Measurements from ENCODE around the gene CPT1A.

The CPT1A gene

DNA sequence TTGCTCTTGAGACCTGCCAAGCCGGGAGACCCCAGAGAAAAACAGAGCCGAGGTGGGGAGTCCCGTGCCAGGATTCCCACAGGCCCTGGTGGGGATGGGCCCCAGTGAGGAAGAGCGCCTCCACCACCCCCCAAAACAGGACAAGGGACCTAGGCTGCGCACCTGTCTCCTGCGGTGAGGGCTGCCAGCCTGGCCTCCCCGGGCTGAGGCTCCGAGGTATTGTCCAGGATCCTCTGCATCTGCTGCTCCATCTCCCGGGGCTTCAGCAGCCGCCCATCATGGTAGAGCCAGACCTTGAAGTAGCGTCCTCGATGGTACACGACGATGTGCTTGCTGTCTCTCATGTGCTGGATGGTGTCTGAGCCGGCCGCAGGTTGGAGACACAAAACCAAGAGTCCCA lies 57.1 kb downstream of the CPT1A start:
- DNase-seq: no peak

DNA sequence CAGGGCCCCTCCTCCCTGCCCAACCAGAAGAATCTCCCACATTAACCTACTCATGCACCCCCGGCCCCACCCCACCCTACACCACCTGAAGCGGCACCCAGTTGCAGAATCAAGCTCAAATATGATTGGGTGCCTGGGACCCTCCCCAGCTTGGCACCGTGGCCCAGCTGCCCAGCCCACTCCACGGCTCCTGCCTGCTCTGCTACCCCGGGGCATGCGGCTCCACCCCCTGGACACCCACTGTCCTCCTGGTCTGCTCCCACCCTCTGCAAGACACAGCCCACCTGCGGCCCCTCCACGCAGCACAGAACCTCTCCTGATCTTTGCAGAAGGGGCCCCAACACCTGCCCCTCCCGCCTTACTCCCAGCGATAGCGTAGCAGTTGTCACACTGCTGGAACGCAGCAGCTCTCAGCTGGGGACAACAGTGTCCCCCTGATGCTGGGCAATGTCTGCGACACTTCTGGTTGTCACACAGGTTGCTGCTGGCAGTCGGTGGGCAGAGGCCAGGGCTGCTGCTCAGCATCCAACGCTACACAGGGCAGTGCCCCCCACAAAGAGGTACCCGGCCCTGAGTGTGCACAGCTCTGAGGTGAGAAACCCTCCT lies 58.4 kb downstream of the CPT1A start:
- no peak for DNase-seq

DNA sequence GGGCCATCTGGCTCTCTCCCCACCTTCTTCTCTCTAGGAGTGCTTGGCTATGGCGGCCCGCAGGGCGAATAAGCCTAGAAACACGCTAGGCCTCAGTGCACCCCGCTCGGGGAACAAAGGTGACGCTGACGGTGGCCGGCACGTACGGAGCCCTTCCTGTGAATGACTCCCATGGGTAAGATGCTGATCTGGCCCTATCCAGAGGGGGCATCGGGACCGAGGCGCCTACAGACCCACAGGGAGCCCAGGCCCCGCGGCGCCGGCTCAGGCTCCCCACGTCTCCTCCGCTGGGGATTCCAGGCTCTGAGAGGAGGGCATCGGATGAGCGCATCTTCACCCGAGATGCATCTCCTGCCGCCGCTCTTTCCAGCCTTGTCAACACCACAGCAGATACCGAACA lies 59.0 kb downstream of the CPT1A start:
- DNase-seq: no peak

DNA sequence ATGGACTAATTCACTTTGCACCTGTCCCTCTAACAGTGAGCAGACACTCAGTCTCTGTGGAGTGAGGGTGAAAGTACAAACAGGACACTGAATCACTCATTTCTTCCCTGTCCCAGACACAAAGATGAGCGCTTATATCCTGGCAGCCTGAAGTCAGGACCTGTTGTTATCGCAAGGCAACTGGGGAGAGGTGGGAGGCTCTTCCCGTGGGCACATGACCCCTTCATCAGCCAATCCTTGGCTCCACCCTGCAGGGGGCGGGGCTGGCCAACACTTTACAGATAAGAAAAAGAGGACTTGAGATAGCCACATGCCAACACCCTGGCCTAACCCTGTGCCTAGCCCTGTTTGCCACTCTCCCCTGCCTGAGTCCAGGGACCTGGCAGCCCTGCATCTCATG lies 60.9 kb downstream of the CPT1A start:
- DNase-seq: no peak

DNA sequence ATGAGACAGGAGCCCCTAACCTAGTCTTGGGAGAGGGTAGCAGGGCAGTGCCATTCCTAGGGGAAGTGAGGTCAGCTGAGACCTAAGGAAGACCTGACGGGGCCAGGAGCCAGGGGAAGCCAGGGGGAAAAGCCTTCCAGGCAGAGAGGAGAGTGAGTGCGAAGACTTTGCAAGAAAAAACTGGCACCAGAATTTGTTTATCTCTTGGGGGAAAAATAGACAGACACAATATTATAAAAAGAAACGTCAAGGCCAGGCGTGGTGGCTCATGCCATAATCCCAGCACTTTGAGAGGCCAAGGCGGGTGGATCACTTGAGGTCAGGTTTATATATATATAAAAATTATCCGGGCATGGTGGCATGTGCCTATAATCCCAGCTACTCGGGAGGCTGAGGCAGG lies 63.5 kb downstream of the CPT1A start:
- no peak for DNase-seq

DNA sequence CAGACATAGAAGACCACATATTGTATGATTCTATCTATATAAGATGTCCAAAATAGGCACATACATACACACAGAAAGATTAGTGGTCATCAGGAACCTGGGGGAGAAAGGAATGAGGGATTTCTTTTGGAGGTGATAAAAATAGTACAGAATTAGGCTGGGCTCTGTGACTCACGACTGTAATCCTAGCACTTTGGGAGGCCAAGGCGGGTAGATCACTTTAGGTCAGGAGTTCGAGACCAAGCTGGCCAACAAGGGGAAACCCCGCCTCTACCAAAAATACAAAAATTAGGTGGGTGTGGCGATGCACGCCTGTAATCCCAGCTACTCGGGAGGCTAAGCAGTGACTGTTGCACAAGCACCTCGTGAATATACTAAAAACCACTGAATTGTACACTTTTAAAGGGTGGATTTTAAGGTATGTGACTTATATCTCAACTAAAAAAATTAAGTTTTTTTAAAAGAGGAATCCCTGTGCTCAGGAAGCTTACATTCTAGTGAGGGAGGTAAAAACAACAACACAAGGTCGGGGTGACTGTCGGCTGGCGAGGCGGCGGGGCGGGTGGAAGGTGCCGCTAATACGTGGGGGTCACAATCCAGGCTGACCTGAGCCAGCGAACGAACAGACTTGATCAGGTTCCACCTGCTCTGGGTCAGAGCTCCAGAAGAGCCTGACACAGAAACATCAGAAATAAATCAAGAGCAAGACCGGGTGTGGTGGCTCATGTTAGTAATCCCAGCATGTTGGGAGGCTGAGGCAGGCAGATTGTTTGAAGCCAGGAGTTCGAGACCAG lies 65.1 kb downstream of the CPT1A start:
- no peak for DNase-seq

DNA sequence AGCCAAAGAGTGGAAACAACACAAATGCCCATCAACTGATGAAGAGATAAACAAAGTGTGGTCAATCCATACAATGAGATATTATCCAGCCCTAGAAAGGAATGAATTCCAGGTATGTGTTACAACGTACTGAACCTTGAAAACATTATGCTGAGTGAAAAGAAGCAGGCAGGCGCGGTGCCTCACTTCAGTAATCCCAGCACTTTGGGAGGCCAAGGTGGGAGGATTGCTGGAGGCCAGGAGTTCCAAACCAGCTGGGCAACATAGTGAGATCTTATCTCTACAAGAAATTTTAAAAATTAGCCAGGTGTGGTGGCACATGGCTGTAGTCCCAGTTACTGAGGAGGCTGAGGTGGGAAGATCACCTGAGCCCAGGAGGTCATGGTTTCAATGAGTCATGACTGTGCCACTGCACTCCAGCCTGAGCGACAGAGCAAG lies 65.7 kb downstream of the CPT1A start:
- DNase-seq: no peak

DNA sequence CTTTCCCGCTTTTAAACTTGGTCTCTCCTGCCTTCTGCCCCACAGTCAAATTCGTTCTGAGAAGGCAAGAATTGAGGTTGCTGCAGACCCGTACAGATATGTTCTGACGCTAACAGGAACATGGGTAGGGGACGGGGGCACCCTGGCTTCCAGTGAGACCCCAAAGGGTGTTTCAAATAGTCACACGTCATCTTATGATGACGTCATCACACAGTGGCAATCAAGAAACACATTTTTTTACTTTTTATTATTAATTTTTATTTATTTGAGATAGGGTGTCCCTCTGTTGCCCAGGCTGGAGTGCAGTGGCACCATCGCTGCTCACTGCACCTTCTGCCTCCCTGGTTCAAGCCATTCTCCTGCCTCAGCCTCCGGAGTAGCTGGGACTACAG lies 67.5 kb downstream of the CPT1A start:
- no peak for DNase-seq

DNA sequence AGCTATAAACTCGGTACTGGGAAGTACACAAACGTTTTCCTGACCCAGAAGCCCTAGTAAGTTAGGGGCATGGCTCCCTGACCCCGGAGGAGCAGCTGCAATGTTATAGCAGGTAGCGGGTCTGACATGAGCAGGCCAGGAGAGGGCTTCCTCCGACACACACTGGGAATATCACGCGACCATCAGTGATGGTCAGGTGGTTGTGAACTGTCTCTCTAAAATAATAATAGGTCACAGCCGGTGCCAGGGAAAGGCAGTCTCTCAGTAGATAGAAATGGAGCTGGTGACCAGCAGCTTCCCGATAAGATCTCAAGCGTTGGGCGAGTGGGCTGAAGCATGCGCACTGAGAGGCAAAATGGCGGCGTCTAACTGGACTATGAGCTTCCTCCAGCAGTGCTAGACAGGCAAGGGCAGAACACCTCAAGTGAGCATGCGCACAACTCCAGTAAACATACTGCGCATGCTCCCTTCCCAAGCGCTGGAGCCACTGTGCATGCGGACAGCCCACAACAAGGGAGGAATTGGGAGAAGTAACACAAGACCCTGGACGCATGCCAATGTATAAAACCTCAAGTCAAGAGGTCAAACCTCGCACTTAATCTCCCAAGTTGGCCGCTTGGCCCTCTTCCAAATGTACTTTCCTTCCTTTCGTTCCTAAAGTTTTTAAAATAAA lies 68.1 kb downstream of the CPT1A start:
- no peak for DNase-seq

DNA sequence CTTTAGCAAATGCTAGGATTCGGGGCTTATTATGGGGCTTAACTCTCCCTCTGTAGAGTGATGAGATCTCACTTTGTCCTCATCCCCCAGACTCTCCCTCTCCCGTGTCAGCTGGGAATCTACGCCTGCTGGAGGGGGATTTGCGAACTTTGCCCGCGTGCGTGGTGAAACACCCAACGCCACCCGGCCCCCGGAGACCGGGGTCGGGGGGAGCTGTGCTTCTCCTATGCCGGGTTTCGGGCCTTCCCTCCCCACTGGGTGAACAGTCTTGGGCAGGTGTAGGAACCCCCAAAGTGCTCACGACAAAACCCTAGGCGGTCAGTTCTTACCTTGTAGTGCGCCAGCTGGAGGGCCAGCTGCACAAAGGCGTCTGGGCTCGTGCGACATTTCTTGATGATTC lies 68.8 kb downstream of the CPT1A start:
- DNase-seq: no peak

DNA sequence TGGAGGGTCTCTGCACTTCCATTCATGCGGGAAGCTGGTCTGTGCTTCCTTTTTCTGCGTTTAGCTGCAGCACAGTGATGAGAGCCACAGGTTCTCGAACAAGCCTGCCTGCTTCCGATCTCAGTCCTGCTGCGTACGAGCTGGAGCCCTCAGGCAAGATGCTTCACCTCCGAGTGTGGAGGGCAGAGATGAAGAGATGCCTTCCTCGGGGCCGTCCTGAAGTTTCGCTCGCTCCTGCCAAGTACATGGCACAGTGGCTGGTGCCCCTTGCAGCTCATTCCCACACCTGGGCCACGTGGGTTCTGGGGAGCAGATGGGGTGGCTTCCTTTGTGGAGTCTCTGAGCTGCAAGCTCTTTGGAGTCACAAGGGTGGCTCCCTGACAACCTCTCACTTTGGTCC lies 70.9 kb downstream of the CPT1A start:
- DNase-seq: no peak

DNA sequence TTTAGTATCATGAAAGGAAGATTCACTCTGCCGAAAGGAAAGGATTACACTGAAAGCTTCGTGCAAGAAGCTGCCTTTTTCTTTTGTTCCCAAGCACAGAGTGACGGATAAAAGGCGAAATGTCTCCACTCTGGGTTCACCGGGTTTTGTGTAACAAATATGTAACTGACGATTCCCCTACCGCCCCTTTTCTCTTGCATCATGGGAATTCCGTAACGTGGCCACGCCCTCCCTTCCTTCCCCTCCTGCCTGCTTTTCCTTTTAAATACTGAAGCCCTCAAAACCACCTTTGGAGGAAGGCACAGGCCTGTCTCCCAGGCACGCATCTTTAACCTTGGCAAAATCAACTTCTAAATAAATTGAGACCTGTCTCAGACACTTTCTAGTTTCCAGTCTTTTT lies 74.0 kb downstream of the CPT1A start:
- no peak for DNase-seq

DNA sequence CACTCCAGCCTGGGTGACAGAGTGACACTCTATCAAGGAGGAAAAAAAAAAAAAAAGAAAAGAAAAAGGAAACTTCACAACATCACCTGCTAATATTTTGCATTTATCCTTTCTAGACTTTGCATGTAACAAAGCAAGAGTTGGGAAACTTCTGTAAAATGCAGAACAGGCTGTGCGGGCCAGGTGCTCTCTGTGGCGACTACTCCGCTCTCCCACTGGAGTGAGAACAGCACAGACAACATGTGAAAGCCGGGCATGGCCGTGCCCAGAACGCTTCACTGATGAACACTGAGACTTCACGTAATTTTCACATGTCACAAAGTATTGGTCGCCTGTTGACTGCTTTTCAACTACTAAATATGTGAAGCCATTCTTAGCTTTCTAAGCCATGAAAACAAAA lies 74.9 kb downstream of the CPT1A start:
- DNase-seq: no peak

DNA sequence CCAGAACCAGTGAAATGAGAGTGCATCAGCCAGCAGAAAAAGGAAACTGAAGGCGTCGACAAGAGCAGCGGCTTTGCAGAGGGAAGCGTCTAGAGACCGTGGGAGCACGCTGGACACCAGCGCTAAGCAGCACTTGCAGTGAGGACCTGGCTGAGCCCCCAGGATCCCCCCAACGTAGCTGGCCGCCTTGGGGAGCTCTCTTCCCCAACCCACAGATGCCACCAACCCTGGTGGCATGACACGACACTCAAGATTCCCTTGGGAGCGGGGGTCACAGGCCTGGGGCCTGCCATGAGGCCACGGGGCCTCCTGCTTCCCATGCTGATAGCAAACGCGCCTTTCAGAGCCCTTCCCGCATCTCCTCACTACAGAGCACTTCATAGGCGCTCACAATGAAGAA lies 77.0 kb downstream of the CPT1A start:
- no peak for DNase-seq

DNA sequence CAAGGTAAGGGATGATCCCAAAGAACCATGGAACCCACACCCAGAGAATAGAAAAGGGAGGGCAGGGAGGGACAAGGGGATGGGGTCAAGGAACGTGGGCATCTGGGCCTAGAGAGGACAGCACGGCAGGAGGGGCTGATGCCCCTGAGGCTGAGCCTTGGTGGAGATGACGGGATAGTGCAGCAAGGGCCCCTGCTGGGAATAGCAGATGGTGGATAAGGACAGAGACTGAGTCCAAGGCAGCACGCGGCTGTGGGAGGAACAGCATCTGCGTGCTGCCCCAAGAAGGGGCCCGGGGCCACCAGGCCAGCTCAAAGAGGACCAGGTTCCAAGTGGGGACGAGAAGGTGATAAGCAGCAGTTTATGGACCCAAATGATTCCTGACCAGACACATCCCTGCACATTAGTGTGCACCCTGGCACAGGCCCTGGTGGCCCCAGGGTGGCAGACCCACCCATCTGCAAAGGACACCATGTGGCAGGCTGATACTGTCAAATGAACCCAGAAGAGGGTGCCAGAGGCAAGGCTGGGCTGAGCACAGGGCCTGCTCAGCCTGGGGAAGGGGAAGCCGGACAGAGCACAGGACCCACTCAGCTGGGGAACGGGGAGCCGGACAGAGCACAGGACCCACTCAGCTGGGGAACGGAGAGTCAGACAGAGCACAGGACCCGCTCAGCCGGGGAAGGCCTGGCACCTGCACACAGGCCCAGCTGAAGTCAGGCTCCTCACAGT lies 77.6 kb downstream of the CPT1A start:
- DNase-seq: no peak

DNA sequence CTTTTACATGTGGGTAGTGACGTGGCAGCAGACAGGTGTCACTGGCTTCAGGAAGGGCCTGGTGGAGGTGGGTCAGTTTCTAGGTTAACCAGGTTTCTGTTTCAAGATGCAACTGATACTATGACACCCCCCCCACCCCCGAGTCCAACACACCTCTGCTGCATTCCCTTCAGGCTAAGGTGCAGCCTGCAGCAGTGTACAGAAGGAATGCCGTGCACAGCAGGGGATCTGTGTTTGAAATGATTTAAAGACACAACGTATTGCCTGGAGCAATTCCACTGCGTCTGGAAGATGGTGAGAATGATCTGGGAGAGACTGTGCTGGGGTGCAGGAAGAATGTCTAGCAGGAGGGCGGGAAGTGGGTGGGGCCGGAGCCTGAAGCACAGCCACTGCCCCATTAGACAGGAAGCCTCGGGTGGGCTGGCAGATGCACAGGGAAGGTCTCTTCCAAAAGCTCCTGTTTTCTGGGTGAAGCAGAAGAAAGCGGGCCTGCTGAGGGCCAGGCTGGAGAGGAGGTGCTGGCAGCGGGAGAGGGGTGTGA lies 78.5 kb downstream of the CPT1A start:
- no peak for DNase-seq

DNA sequence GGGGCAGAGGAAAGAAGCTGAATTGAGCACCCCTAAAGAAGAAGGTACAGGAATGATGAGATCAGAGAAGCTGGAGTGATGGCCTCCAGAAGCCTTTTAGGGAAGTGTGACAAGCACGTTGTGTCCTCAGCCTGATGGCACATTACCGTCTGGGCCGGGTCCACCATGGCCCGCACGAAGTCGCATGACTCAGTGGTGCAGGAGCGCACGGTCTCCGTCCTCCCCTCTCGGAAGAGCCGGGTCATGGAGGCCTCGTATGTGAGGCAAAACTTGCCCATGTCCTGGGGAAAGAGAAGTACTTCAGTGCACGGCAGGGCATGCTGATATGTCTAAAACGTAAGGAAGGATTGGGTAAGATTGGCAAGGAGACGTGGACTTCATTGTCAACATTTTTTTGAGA lies 79.2 kb downstream of the CPT1A start:
- DNase-seq: no peak

DNA sequence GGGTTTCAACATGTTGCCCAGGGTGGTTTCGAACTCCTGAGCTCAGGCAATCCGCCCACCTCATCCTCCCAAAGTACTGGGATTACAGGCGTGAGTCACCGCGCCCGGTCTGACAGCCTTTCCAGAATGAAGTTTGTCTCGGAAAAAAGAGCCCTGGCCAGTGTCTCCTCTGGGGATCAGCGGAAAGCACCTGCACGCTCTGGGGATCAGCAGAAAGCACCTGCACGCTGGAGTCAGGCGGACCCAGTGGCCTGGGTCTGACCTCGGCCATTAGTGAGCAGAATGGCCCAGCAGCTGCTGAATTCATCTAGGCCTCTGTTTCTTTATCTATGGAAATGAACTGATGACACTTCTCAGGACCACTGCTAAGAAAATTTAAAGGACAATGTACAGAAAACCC lies 79.9 kb downstream of the CPT1A start:
- DNase-seq: no peak

DNA sequence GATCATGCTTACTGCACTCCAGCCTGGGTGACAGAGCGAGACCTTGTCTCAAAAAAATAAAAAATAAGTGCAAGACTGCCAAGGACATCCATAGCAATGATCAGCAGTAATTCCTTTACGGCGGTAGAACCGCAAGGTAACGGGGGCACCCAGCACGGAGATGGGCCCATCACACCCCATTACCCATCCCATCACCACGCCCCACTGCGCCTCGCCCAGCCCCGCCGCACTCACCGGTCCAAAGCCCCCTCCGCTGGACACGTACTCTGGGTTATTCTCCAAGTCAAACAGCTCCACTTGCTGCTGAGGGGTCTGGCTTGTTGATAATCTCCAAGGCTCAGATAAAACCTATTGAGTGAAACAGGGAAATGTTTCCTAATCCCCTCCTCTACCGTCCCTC lies 81.7 kb downstream of the CPT1A start:
- DNase-seq: no peak

DNA sequence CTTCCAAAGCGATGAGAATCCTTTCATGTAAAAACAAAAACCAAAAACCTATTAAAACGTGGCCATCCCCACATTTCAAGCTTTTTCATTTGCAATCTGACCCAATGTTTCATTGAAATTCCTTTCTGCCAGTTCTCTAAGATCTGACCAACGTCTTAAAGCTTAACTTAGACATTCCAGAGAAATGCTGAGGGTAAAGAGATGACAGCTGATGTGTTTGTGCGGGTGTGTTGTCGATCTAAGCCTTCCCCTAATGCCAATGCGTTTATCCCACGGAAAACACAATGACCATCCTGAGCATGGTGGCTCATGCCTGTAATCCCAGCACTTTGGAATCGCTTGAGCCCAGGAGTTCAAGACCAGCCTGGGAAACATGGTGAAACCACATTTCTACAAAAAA lies 84.0 kb downstream of the CPT1A start:
- no peak for DNase-seq

DNA sequence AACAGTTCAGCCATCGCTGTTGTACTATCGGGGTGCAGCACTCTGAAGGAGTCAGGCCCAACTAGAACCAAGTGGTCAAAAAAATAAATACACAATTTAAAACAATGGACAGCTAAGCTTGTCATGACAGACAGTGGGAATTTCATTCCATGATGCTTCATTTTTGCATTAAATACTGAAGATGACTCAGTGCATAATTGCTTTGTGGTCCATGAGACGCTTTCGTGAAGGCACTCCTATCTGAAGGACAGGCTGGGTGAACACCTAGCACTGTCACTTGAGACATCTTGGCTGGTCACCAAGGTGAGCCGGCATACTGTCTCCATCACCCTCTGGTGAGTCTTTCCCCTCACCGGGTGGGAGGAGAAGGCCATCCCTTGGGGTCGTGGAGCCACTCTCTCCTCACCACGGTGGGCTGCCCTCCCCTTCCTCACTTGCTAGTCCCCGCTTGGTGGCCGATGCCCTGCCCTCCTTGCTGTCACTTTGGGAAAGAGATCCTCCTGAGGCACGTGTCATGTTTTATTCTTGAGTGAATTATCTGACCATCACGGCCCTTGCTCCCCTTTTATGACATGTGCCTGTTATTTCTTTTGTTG lies 85.4 kb downstream of the CPT1A start:
- DNase-seq: no peak

DNA sequence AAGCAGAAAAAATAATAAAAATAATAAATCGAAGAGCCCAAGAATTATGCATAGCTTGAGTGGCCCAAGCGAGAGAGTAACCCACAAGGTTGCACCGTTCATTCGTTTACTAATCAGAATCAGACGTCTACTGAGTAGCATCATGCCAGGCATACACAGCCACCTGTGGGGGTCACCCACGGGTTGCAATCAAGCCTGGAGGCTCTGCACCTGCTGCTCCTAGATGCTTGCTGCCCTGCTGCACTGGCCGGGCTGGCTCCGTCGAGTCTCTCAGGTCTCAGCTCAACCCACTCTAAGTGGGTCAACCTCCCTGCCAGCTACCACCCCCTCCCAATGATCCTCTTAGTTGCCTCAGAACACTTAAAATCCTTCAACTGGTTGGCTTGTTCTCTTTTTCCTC lies 88.4 kb downstream of the CPT1A start:
- no peak for DNase-seq

DNA sequence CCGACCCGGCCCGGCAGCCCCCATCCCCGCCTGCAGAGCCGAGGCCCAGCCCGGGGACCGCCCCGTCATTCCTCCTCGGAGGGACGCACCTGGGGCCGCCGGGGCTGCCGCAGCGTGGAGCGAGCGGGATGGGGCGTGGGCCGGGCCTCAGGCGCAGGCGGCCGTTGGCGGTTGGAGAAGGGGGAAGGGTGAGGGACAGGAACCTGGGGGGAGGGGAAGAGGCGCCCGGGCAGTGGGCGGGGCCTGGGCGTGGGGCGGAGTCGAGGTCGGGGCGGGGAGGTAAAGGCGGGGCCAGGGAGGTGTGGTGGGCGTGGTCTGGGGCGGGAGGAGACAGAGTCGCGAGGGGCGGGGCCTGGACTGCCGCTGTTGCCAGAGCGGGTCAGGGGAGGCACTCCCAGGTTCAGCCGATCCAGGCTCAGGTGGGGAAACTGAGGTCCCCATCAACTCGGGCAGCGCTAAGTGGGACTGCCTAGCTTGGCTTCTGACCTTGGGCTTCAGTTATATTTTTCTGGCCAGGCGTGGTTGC lies 90.3 kb downstream of the CPT1A start, which contains the start of gene TESMIN:
TSS of gene TESMIN (minus strand) at position 190 of the 526 bp plus-strand sequence. CDS start 860 bp downstream, outside the sequence.
- DNase-seq: no peak

All from NK-92 treated with Interleukin-12 subunit alpha and Interleukin-12 subunit beta, amount 100 ng/mL, for 24 hours (cell line).